HG02938 (cell line): ENCODE results near the gene HHAT.

Experiments used
- ATAC-seq: cut with Tn5 transposase; IDR thresholded peaks from one replicate; pipeline ENCODE4 v1.9.1; 2021; ENCODE audit warnings: mild to moderate bottlenecking, moderate library complexity; ENCODE audit not compliant: unreplicated experiment

HHAT gene

GRCh38 chr1:210313046-210313595 is 15.6 kb upstream of the HHAT start:
- ATAC-seq: no peak

DNA sequence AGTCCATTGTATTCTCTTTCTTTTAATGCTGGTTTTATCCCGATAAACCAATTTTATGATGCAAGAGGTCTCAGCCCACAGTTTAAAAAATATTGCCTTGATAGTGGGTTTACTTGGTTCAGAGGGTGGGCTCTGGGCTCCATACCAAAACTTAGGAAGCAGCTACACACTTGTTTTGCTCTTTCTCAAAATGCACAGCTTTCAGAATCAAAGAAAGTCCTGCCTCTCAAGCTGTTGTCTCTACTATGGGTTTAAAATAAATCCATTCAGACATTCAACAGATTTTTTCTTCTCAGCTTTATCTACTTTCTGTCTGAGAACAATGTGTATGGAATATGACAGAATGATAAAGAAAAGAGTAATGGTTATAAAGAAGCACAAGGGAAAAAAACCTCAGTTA is 14.8 kb upstream of the HHAT start:
- no peak for ATAC-seq

DNA sequence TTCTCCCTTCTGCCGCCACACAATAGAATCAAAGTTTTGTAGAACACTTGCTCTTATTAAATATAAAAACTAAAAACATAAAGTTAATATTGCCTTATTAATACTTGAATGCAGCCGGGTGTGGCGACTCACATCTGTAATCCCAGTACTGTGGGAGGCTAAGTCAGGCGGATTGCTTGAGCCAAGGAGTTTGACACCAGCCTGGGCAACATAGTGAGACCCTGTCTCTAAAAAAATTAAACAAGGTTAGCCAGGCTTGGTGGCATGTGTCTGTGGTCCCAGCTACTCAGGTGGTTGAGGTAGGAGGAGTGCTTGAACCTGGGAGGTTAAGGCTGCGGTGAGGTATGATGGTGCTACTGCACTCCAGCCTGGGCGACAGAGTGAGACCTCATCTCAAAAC is 13.2 kb upstream of the HHAT start:
- no peak for ATAC-seq

- no peak for ATAC-seq
Measured at GRCh38 chr1:210321131-210321530, 7.6 kb upstream of the HHAT start.

DNA sequence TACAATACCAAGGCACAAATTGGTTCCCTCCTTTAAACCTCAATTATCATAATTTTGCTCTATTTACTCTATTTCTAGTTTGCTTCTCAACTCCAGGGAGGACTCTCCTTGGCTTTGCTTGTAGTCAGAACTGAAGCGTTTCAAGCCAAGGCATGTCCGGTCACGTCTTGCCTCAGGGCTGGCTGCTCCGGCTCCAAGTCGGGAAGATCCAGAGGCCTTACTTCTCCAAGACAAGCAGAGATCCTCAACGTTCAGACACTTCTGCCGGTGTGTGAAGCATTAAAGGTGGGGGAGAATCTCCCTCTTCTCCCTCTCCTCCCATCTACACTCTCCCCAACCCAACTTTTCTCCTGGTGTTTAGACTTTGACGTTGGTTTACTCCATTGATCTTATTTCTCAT is 7.2 kb upstream of the HHAT start:
- no peak for ATAC-seq

DNA sequence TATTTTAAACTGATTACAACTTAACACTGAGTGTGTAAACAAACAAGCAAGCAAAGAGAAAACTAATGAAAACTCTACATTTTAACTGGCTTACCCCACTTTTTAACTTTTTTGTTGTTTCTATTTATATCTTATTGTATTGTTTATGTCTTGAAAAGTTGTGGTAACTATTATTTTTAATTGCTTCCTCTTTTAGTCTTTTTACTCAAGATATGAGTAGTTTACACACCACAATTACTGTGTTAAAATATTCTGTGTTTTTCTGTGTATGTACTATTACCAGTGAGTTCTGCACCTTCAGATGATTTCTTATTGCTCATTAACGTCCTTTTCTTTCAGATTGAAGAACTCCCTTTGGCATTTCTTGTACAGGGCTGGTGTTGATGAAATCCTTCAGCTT is 4.7 kb upstream of the HHAT start:
- no peak for ATAC-seq

- no peak for ATAC-seq
Measured at GRCh38 chr1:210325026-210325670, 3.6 kb upstream of the HHAT start.

GRCh38 chr1:210328032-210328745 is 513 bp upstream of the HHAT start:
- ATAC-seq: no peak

- no peak for ATAC-seq
Measured at GRCh38 chr1:210330279-210330866, 1.7 kb downstream of the HHAT start.

GRCh38 chr1:210332233-210332632 is 3.5 kb downstream of the HHAT start:
- no peak for ATAC-seq

- peak; percentile 79 for ATAC-seq
Measured at GRCh38 chr1:210332719-210333398, 4.2 kb downstream of the HHAT start.

GRCh38 chr1:210335001-210335400 is 6.3 kb downstream of the HHAT start:
- ATAC-seq: no peak

- no peak for ATAC-seq
Measured at GRCh38 chr1:210336362-210336761, 7.7 kb downstream of the HHAT start.

- ATAC-seq: no peak
Measured at GRCh38 chr1:210339500-210339899, 10.8 kb downstream of the HHAT start.

DNA sequence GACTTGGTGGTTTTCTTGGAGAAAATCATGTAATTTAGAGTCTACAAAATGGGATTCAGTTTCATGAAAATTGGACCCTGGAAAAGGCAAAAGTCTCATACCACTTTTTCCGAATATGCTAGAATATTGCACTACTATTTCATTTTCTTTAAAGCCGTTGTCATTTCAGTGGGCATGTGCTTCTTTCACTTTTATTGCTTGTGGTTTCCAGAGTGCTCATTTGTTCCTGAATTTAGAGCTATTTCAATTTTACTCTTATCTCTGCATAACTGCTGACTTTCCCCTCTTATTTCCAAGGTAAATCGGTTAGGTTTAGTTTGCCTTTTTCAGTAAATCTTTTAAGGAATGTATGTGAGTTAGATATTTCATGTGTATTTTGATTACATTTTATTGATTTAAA is 11.6 kb downstream of the HHAT start:
- no peak for ATAC-seq

- no peak for ATAC-seq
Measured at GRCh38 chr1:210340841-210341240, 12.1 kb downstream of the HHAT start.

DNA sequence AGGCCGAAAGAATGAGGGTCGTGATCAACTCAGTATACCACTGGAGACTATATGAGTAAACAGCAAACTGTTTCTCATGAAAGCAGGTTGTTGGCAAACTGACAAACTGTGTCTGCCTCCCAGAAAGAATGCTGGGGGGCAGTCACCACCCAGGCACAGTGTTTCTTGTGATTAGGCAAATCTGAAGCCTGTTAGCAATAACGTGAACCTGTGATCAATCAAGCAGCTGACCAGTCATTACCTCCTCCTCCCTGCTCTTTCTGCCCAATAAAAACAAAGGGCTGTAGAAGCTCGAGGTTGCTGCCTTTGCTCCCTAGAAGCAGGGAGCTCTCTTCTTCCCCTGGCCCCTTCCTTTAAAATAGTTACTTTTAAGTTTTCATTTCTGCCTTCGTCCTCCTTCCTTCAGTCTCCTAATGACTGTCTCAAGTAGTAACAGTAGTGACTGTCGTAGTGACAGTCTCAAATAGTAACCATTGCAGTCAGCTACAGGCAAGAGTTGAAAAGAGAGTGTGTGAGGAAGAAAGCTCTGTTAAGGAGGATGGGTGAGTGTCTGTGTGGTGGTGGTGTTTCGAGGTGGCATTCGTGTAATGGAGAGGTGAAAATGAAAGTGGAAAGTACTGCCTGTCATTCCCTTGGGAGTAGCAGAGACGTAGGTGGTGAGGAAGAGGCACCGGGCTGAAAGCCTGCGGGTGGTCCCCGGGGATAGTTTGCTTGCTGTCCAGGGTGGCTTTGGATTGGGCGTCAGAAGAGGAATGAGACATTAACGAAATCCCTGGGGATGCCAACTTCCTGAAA is 14.5 kb downstream of the HHAT start:
- ATAC-seq: peak; percentile 53

- no peak for ATAC-seq
Measured at GRCh38 chr1:210344706-210345105, 16.0 kb downstream of the HHAT start.

DNA sequence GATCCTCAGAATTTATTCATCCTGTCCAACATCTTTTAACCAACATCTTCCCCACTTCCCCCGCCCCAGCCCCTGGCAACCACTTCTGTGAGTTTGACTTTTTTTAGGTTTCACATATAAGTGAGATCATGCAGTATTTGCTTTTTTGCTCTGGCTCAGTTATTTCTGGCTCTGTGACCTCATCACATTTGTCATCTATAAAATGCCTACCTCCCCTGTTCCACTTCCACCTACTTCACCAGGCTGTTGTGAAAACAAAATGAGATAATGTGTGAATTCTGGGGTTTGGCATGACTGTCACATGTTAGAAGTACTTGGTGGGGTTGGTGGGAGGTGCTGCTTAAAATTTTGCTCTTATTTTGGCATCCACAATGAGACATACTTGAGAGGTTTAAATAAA is 18.4 kb downstream of the HHAT start:
- peak; percentile 39 for ATAC-seq

DNA sequence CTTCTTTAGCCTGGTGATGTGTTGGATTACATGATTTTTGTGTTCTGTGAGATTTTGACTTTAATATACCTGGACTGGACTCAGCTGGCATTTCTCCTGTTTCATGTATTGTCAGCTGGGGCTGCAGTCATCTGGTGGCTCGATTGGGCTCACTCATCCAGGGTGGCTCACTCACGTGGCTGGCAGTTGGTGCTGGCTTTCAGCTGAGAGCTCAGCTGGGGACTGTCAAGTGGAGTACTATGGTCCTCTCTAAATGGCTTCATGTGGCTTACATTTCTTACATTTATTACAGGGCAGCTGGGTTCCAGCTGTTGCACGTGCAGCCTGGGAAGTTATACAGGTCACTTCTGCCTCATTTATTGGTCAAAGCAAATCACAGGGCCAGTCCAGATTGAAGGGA is 22.8 kb downstream of the HHAT start:
- ATAC-seq: no peak

GRCh38 chr1:210352575-210352974 is 23.9 kb downstream of the HHAT start:
- no peak for ATAC-seq
